HG03066 (cell line): ENCODE results near the gene EEA1.

ENCODE experiments used
- ATAC-seq: cut with Tn5 transposase; IDR thresholded peaks from one replicate; pipeline ENCODE4 v1.9.1; 2021; ENCODE audit warnings: low read depth; ENCODE audit not compliant: unreplicated experiment

The EEA1 gene

DNA sequence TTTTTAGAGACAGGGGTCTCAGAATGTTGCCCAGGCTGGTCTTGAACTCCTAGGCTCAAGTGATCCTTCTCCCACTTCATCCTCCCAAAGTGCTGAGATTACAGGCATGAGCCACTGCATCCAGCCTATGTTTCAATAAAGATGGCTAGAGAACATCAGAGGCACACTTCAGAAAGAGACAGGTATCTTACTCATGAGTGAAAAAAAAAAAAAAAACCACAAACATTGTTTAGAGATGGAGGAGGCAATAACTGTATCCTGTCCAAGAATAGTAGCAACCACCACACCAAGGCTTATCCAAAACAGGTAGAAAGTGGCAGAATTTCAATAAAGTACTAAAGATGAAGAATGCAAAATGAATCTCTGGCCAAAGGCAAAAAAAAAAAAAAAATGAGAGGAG, 30.3 kb downstream of the EEA1 start:
- ATAC-seq, result no peak

DNA sequence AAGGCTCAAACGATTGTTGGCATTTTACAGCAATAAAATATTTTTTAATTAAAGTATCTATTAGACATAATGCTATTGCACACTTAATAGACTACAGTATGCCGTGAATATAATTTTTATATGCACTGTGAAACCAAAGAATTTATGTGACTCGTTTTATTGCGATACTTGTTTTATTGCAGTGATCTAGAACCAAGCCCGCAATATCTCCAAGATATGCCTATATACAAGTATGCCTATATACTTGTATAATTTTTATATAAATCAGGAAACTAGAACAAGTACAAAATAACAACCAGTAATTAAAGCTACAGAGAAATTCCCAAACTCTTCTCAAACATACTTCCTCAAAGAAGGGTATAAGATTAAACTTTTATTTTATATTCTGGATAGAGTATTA, 31.3 kb downstream of the EEA1 start:
- ATAC-seq, result no peak

DNA sequence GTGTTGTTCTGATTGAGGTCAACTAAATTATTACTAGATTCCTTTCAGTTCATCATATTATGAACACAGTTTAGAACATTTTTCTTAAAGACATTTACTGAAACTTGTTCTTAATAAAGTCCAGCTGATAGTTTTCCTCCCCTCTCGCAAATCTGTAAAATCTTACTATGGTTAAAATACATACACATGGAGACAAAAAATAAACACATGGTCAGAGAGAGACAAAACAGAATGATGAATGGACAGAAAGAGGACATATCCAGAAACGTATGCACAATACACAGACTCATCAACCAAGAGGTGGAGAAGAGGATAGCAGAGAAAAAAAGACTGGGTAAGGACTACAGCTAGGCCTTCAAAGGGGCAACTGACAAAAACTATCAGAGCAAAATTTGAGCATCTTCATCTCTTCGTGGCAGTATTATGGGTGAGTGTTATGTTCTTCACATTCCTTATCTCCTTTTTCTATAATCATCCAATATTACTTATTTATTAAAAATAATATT, 38.4 kb downstream of the EEA1 start:
- no peak for ATAC-seq

DNA sequence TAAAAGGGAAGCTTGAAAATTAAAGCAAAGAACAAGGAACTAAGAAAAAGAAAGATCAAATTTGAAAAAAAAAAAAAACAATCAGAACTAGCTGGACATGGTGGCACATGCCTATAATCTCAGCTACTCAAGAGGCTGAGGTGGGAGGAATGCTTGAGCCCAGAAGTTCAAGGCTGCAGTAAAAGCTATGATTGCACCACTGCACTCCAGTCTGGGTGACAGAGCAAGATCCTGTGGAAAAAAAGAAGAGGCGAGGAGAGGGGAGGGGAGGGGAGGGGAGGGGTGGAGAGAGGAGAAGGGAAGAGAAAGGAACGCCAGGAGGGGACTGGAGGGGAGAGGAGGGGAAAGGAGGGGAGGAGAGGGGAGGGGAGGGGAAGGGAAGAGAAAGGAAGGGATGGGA, 43.0 kb downstream of the EEA1 start:
- no peak for ATAC-seq

DNA sequence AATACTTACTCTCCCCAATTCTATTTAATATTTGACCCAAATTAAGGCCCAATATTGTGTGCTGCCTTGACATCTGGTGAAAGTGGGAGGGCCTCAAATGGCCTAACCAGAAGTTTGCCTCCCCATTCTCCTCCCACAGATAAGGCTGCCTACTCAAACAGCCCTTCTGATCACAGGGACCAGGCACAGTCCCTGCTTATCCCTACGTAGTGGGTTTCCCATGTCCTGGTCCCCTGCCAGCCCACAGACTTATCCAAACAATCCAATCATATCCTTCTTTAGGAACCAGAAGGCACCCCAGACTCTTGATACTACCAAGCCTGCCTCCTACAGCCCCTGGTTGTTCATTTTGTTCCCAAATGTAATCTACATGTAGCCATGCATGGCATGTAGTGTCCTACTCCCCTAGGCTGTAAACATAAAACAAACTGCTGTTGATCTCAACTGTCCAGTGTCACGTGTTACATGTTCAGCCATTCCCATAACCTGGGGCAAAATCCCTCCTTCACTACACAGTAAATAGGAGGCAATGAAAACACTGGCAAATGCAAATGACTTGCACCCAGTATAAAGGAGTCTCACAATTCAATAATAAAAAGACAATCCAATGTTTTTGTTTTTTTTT, 49.3 kb downstream of the EEA1 start:
- ATAC-seq, result no peak

DNA sequence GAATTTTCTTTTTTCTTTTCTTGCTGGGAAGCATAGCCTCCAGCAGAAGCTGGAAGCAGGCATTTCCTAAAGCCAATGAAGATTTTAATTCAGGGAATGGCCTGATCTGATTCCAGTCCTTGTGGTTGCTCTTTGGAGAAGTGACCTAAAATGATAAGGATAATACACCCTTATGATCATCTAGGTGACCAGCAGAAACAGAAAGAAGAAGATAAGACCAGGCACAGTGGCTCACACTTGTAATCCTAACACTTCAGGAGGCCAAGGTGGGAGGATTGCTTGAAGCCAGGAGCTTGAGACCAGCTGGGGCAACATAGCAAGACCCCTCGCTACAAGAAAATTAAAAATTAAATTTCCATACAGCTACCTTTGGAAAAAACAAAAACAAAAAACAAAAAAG, 51.2 kb downstream of the EEA1 start:
- no peak for ATAC-seq

DNA sequence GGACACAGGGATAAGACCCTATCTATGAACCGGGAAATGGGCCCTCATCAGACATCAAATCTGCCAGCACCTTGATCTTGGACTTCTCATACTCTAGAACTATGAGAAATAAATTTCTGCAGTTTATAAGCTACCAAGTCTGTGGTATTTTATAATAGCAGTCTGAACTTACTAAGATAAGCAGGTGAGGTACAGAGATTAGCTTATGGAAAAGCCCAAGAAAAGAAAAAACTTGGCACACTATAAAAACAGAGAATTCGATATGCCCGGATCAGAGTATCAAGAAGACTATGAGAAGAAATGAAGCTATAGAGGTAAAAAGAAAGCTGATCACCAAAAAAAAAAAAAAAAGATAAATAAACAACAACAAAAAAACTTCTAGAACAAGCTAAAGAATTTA, 52.6 kb downstream of the EEA1 start:
- ATAC-seq, result no peak

DNA sequence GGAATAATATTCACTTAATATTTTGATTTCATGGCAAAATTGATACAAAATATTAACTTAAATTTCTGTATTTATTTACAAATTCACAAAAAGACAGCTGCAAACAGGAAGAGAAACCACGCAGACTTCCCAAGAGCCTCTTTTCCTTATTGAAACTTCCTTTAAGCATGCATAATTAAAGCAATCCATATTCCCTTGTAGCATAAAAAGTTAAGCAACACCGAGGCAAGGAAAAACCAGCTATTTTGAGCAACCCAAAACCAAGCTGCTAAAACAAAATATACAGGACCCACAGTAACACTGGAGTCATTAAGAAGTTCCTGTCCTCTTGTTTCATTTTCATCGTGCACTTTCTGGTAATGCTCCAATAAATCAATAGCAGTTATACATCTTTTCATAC, 58.0 kb downstream of the EEA1 start:
- ATAC-seq, result no peak

DNA sequence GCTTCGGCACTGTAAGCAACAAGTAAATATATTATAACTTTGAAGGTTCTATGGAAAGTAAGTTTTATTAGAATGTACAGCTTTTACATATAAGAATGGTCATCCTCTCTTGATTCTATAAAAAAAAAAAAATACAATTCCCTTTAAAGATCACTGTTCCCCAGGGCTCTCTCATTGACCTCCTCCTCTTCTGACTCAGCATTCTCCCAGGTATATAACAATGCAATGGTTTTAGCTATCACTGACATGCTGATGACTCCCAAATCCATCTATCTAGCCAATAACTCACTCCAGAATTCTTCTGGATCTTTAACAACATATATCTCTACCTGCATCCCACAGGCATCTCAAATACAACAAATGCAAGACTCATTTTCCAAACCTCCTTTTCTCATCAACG, 62.7 kb downstream of the EEA1 start:
- ATAC-seq, result no peak

DNA sequence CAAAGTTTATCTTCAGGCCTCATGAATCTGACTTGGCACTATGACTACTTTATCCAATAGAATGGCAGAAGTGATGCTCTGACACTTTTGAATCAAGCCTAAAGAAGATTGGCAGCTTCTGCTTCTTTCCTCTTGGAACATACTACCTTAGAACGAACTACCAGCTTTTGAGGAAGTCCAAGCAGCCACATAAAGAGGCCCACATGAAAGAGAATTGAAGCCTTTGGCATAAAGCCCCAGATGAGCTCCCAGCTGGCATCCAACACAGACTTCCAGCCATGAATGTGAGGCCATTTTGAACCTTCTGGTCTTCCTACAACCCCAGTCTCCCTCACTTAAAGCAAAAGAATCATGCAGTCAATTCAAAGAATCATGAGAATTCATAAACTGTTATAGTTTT, 65.8 kb downstream of the EEA1 start:
- no peak for ATAC-seq

DNA sequence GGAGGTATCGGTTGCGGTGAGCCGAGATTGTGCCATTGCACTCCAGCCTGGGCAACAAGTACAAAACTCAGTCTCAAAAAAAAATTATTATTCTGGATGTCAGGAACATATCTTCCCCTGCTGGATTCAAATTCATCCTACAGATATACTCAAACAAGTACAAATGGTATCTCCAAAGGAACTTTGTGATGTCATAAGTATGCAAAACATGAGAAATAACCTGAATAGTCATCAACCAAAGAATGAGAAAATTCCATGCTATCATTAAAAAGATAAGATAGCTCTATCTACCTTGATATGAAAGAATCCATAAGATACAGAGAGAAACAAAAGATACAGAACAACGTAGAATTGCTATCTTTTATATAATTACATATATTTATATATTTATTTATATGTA, 67.7 kb downstream of the EEA1 start:
- no peak for ATAC-seq

DNA sequence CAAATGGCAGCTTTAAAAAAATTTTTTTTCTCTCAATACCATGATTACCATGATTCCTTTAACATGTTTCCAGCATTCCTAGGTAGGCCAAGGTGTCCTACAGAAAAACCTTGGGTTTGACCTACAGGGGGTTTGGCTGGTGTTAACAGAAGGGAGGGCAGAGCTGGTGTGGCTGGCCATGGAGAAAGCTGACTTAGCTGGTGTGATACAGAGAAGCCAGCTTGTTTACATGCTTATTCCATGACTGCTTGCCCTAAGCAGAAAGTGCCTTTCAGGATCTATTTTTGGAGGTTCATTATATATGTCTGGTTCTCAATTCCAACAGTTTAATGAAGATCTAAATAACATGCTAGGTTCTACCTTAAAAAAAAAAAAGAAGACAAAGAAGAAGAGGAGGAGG, 68.6 kb downstream of the EEA1 start:
- ATAC-seq, result no peak

DNA sequence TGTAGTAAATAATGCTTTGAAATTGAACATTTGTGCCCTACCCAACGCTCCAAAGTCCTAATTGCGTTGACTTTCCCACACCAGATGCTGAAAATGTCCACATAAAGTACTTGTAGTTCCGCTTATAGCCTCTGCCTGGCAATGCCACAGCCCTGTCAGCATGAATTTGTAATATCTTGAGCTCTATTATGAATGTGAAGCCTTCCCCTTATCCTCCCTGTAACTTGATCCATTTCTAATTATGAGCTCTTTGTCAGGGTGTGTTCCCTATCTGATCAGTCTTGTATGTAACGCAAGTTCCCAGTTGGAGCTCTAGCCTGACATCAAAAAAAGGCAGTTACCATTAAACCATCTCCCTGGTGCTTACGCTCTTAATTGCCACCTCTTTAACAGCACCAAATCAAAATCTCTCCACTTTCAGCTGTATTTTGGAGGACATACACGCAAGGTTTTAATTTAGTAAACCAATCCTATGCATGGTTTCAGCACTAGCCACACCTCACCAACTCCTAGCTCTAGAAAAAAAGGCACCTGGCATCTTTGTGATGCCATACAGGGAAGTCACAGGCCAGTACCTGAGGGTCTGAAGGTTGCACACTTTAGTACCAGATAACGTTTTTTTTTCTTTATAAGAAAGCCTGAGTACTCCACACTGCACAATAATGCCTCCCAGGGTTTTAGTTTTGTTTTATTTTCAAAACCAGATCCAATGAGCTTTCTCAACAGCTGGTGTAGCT, 69.3 kb downstream of the EEA1 start:
- ATAC-seq, result no peak

DNA sequence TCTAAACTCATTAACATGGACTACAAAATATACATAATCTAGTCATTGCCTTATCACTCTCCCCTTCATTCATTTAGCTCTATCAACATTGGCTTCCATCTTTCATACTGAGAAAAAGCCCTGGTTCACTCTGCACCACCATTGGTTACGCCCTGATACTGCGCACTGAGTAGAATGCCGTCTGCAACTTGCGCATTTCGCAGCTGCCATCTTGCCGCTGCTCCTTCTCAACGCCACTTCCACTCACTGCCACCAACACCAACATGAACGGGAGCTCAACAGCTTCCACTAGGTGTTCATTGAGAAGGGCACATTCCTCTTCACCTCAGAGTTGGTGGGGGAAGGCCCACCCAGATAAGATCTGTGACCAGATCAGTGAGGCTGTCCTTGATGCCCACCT, 71.3 kb downstream of the EEA1 start:
- ATAC-seq, result no peak

DNA sequence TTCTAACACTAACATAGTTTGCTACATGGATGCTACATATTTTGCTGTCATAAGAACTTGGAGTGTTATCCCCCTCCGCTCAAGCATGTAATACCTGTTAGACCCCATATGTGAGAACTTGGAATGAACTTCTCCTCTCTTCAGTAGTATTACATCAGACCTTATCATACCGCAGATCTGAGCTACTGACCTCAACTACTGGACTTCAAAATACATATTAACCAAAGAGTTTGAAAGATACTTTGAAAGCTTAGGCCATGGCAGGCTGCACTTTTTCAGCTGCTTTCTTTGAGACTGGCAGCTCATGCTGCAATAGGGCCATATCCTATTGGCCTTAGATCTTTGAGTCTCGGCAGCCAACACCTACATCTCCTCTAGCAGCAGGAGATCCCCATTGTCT, 74.8 kb downstream of the EEA1 start:
- no peak for ATAC-seq

DNA sequence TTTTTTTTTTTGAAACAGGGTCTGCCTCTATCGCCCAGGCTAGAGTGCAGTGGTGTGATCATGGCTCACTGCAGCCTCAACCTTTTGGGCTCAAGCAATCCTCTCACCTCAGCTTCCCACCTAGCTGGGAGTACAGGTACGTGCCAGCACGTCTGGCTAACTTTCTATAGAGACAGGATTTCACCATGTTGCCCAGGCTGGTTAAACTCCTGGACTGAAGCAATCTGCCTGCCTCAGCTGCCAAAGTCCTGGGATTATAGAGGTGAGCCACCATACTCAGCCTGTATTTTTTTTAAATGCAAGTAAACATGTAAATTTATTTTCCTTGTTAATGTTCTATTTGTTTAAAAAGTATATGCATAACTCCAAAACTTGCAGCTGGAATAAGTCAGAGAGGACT, 80.4 kb downstream of the EEA1 start:
- no peak for ATAC-seq

DNA sequence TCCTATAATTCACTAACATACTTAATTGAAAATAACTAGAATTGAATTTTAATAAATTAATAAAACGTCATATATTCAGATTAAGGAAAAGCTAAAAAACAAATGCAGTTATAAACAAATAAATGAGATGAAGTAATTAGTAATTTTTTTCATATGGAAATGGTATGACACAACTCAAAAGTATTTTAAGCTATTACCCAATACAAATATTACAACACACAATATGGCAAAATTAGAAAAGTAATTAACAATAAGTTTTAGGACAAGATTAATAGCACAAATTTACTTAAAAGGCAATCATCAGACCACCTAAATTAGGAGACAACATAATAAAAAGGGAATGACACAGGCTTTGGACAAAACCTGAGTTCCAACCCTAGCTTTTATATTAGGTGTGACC, 81.7 kb downstream of the EEA1 start:
- no peak for ATAC-seq

DNA sequence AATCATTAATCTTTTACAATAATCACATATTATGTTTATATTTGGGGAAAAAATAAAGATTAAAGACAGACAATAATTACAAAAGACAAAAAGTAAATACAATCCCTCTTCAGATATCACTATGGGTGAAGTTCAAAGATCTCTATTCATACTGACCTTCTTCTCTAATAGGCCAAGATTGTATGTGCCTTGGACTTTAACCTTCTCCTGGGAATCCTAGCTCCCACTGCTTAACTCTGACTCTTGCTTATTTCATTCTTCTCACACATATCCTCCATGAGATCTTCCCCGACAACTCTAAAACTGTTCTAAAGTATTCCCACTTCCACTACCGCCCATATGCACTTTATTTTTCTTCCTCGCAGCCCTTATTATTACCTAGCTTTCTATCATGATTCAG, 83.8 kb downstream of the EEA1 start:
- ATAC-seq, result no peak

DNA sequence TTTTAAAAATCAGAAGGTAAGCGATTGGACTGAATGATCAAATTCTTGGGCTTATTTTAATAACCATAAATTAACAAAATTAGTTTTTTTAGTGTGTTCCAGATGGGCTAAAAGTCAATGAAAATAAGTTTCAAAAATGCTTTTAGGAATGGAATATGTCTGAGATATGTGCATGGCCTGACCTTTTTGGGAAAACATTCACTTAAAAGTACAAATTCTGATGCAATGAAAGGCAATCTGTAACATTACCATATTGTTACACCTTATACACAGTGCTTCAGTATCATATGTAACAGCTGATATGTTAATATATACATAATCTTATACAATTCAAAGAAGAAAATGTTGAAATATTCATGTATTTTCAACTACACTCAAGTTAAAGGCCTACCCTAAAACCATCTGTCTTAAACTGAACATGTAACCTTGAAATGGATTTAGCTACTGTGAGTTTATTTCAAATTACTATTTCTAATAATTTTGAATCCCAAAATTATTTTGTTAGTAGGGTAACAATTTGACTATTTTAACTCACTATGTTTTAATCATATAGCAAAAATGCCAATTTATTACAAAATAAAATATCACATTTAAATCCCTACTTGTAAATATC, 84.8 kb downstream of the EEA1 start:
- ATAC-seq, result no peak

DNA sequence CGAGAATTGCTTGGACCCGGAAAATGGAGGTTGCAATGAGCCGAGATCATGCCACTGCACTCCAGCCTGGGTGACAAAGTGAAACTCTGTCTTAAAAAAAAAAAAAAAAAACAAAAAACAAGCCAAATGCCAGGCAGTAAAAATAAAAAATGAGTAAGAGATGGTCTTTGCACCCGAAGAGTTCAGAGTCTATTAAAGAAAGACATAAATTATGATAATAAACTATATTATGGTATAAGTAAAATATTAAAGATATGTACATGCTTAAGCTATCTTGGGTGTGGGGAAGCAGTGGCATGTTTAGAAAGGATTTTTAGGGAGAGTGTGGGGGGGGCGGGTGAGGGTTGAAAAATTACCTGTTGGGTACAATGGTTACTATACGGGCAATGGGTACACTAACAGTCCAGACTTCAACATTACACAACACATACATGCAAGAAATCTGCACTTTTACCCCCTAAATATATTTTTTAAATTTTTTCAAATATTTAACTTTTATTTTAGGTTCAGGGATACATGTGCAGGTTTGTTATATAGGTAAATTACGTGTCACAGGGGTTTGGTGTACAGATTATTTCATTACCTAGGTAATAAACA, 99.3 kb downstream of the EEA1 start:
- no peak for ATAC-seq

DNA sequence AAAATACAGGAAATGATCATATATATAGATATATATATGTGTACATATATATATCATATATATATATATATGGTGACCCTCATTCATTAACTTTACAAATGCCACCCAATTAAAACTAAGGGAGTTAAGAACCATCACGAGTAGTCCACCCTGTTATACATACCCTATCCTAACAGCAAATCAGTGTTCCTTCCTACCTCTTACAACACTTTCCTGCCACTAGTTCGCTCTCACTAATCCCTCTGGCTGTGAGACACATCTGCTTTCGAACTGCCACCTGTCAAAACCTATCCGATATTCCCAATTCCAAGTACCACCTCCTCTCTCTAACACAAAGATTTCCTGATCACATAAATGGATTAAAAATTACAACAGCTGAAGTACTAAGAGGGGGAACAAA, 100.5 kb downstream of the EEA1 start:
- no peak for ATAC-seq
